Measurements from ENCODE around the gene ILDR2. TPM values are rescaled to one million over a fixed set of nuclear protein-coding genes. Genes with fewer than 3 reads are reported as not detected.

The ILDR2 gene
- total RNA-seq, 1 experiment from 2014 or later = 0.42 TPM

DNA sequence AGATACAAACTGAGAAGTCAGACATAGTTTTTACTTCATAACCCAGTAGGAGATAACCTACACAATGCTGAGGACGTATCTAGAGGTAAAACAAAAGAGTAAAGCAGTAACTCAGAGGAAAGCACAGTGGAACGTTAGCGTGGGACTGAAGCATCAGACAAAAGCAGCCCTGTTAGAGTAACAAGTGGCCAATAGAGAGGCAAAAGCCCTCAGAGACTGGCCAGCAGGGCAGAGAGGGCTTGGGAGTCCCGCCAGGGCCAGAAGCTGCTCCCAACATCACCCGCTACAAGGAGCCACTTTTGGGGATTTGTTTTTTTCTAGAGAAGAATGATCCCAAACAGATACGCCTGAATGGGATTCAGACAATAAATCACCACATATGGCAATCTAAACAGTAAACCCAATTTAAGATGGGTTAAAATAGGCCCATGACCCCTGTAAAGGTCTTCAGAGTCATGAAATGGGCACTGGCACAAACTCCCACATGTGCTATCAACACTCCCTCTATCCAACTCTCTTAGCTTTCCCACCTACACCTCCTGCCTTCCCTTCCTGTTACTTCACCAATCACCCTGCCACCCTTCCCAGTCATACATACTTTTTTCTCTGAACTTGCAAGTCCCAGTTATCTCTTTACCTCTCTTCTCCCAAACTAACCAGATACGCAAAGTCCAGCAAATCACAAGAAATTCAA is 116.5 kb downstream of the ILDR2 start:
- ChIA-PET CTCF (interaction anchor here (0.7 to 4.2 kb wide), 3 partner anchors 200 to 1030 kb away, joined by 3 to 12 read pairs (median 3); no protein-coding TSS in a partner anchor), POLR2A (interaction anchor here (0.6 to 1.7 kb wide), 6 partner anchors 9 to 20 kb away, joined by 3 to 11 read pairs (median 6); partner anchors contain the start of genes POGK and TADA1)
- H3K4me1 Mint-ChIP-seq (ENCODE audit: insufficient read depth, unreplicated experiment) = no peaks in the 10 kb centered on the region
- no peak overlapping the region for H3K27ac Mint-ChIP-seq (ENCODE audit: low read depth, unreplicated experiment)
- TF ChIP-seq, protein P1, sequence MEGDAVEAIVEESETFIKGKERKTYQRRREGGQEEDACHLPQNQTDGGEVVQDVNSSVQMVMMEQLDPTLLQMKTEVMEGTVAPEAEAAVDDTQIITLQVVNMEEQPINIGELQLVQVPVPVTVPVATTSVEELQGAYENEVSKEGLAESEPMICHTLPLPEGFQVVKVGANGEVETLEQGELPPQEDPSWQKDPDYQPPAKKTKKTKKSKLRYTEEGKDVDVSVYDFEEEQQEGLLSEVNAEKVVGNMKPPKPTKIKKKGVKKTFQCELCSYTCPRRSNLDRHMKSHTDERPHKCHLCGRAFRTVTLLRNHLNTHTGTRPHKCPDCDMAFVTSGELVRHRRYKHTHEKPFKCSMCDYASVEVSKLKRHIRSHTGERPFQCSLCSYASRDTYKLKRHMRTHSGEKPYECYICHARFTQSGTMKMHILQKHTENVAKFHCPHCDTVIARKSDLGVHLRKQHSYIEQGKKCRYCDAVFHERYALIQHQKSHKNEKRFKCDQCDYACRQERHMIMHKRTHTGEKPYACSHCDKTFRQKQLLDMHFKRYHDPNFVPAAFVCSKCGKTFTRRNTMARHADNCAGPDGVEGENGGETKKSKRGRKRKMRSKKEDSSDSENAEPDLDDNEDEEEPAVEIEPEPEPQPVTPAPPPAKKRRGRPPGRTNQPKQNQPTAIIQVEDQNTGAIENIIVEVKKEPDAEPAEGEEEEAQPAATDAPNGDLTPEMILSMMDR (IDR thresholded peaks at IDR 0.05; ENCODE audit: unreplicated experiment) = no peak
- intact Hi-C loops (cut with micrococcal nuclease) = no loop called here
- BruUV-seq (replicated peaks) = no TSS peak
- peaks cover 96% of the 10 kb centered on the region for H3K36me3 Mint-ChIP-seq (ENCODE audit: insufficient read depth, unreplicated experiment)
- no peaks in the 10 kb centered on the region for H3K27me3 Mint-ChIP-seq (ENCODE audit: insufficient read depth, unreplicated experiment)
- no peak for DNase-seq (ENCODE audit: unreplicated experiment)
- H3K9me3 Mint-ChIP-seq (ENCODE audit: unreplicated experiment) = no peaks in the 10 kb centered on the region
- no peak overlapping the region for H3K4me3 Mint-ChIP-seq (ENCODE audit: unreplicated experiment)

Other genes with a start within 250 kb of the ILDR2 start
- 55.9 and 71.8 TPM in 2 replicates for gene POGK, start 136.1 kb downstream of the ILDR2 start, total RNA-seq (2022)
- gene TADA1, start 99.3 kb downstream of the ILDR2 start, total RNA-seq (2022) = 14.7 and 15.9 TPM in 2 replicates
- gene MAEL, start 13.7 kb upstream of the ILDR2 start, total RNA-seq (2022) = not detected in 2 replicates
- not detected in 2 replicates for gene GPA33, start 114.8 kb upstream of the ILDR2 start, total RNA-seq (2022)
- not detected in 2 replicates for gene STYXL2, start 118.5 kb upstream of the ILDR2 start, total RNA-seq (2022)
- 11.6 and 16.7 TPM in 2 replicates for gene POU2F1, start 245.3 kb upstream of the ILDR2 start, total RNA-seq (2022)

Measured in MCF 10A (cell line).